Kidney (tissue), 14 donors: ENCODE measurements around the gene EXOSC1. TPM values are rescaled to one million over a fixed set of nuclear protein-coding genes. Genes with fewer than 3 reads are reported as not detected.

Experiments
- DNase-seq, 5 donors: peaks; one replicate each; pipeline ENCODE4 v3.0.0-alpha.2; 2013 to 2020
- FAIRE-seq: peaks from 2 replicates; lab custom pipeline; 2012; peaks lifted over from hg19 to GRCh38; lab: Jason Lieb, UNC
- H3K27ac ChIP-seq, 2 donors: one replicate each; pipeline ENCODE4 v1.7.0; 2013; ENCODE audit warnings: low read depth in 2 of 2, low read length in 2 of 2, inconsistent platforms in 1 of 2
- H3K27me3 ChIP-seq: one replicate; pipeline ENCODE4 v1.7.1; 2013; ENCODE audit warnings: low read length, inconsistent platforms; ENCODE audit not compliant: control insufficient read depth, insufficient read depth
- H3K36me3 ChIP-seq, 3 donors: one replicate each; pipeline versions ENCODE4 v1.7.0 to v1.7.1; 2013; ENCODE audit warnings: low read length in 3 of 3, control low read depth in 1 of 3, inconsistent platforms in 1 of 3; ENCODE audit not compliant: insufficient read depth in 3 of 3, control insufficient read depth in 2 of 3
- H3K4me1 ChIP-seq, 3 donors: one replicate each; pipeline versions ENCODE4 v1.7.0 to v1.7.1; 2013; ENCODE audit warnings: low read length in 3 of 3, inconsistent platforms in 1 of 3, low read depth in 1 of 3; ENCODE audit not compliant: control insufficient read depth in 2 of 3, insufficient read depth in 2 of 3
- H3K4me3 ChIP-seq, 3 donors: one replicate each; pipeline versions ENCODE4 v1.7.0 to v1.8.1; 2013; ENCODE audit warnings: low read length in 3 of 3, control low read depth in 1 of 3, inconsistent platforms in 1 of 3
- H3K9ac ChIP-seq, 3 donors: one replicate each; pipeline versions ENCODE4 v1.7.0 to v1.7.1; 2013; ENCODE audit warnings: low read length in 3 of 3, control low read depth in 1 of 3, inconsistent platforms in 1 of 3
- H3K9me3 ChIP-seq, 3 donors: one replicate each; pipeline versions ENCODE4 v1.7.0 to v1.7.1; 2013; ENCODE audit warnings: low read length in 3 of 3, control low read depth in 1 of 3, inconsistent platforms in 1 of 3; ENCODE audit not compliant: control insufficient read depth in 2 of 3, insufficient read depth in 1 of 3
- intact Hi-C: fragments of 100-400 bp; cut with DNase I; formaldehyde crosslinking; loops from one replicate; pipeline ENCODE4 v1.11.1; 2022
- polyA plus RNA-seq: library from polyadenylated mRNA; stranded (reverse); fragments of 350-450 nt; fragmentation: Illumina TruSeq; extraction: RNeasy Lipid Tissue Mini Kit (QIAGEN cat#74804); gene quantifications from one replicate; pipeline ENCODE4 v1.2.3, GENCODE V29; 2014; ENCODE audit warnings: low read depth, low replicate concordance; ENCODE audit not compliant: insufficient read depth
- total RNA-seq: library from RNA; stranded (reverse); fragmentation: NEBNext Ultra II Directional; extraction: Animal tissue kit (Norgen Biotek cat#: 25700); gene quantifications from one replicate; pipeline ENCODE4 v1.2.1, GENCODE V29; 2021
- TF ChIP-seq, protein P1 (sequence below): IDR thresholded peaks from 3 replicates; pipeline ENCODE4 v1.5.1; 2012; ENCODE audit warnings: mild to moderate bottlenecking, moderate library complexity, borderline replicate concordance; ENCODE audit not compliant: insufficient read depth; ENCODE audit errors: extremely low read depth
- donor health status: control.
- donor health status: control.
- donor health status: control.
- donor health status: control.
- donor health status: control.
- donor health status: DM: yes; HTN: yes; CAD: no.
- donor health status: Normal renal cell carcinoma (clear cell type).

Gene EXOSC1
- total and polyA plus RNA-seq, 2 donors from 2014 or later = 28.8 to 40.9 TPM

DNA sequence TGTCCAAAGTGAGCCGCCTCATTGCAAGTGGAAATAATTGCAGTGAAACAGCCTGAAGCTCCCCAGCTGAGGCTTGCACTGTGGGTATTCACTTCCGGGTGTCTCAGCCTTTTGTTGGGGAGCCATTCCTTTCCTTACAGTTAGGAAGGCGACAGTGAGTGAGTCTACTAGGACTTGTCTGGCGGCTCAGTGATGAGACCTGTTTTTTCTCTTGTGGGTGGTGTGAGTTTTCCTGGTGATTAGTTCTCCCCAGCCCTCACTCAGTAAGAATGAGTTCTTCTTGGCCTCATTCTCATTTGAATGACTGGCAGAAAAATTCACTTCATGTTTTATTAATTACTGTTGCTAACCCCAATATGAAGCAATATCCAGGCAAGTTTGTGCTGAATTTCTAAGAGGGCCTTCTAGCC is 17.2 kb downstream of the EXOSC1 start:
- H3K27ac ChIP-seq = no peak overlapping the region
- TF ChIP-seq, protein P1, sequence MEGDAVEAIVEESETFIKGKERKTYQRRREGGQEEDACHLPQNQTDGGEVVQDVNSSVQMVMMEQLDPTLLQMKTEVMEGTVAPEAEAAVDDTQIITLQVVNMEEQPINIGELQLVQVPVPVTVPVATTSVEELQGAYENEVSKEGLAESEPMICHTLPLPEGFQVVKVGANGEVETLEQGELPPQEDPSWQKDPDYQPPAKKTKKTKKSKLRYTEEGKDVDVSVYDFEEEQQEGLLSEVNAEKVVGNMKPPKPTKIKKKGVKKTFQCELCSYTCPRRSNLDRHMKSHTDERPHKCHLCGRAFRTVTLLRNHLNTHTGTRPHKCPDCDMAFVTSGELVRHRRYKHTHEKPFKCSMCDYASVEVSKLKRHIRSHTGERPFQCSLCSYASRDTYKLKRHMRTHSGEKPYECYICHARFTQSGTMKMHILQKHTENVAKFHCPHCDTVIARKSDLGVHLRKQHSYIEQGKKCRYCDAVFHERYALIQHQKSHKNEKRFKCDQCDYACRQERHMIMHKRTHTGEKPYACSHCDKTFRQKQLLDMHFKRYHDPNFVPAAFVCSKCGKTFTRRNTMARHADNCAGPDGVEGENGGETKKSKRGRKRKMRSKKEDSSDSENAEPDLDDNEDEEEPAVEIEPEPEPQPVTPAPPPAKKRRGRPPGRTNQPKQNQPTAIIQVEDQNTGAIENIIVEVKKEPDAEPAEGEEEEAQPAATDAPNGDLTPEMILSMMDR = no peak
- no peaks in the 10 kb centered on the region for H3K9me3 ChIP-seq
- intact Hi-C loops = no loop called here
- H3K4me1 ChIP-seq = peaks cover 0 to 15% (median 7%) of the 10 kb centered on the region in 3 donors
- no peak overlapping the region for H3K9ac ChIP-seq
- H3K27me3 ChIP-seq = no peaks in the 10 kb centered on the region
- peaks cover 11 to 22% (median 15%) of the 10 kb centered on the region in 3 donors for H3K36me3 ChIP-seq
- no peak overlapping the region for H3K4me3 ChIP-seq
- FAIRE-seq (no peak), DNase-seq (no peak)

DNA sequence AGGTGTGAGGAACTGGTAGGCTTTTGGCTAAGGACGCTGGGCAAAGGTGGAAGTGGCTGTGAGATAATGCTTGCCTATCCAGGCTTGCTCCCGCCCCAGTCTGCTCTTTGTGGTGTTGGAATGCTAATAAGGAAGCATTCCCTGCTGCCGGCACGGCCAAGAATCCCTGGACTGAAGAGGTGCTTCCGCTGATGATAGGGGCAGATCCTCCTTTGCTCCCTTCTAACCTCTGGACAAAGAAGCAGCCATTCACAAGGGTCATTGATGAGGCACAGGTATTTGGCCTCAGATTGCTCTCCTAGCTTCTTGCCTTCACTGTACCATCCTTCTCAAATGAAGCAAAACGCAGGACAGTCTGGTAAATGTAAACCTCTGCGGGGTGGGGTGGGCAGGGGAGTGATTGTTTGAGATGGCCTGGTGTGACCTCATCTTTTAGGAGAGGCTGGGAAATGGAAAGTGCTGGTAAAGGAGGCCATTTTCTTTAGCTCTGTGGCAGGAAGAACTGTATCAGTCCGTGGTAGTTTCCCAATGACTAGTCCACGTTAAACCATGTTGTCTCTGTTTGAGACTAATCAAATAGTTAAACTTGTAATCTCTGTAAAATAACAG is 18.1 kb downstream of the EXOSC1 start:
- Histone ChIP-seq H3K4me1 (peaks cover 0 to 15% (median 7%) of the 10 kb centered on the region in 3 donors), H3K27me3 (no peaks in the 10 kb centered on the region), H3K27ac (peak overlapping the region; percentile 34 to 53), H3K4me3 (peak overlapping the region; percentile 81 to 94 (median 85)), H3K9me3 (no peaks in the 10 kb centered on the region), H3K36me3 (peaks cover 9 to 20% (median 12%) of the 10 kb centered on the region in 3 donors), H3K9ac (peak overlapping the region; percentile 27 to 75 (median 75))
- FAIRE-seq (no peak), DNase-seq (peak in 3 of 5 donors; percentile 30 to 67 (median 62))
- intact Hi-C loops = no loop called here
- TF ChIP-seq, protein P1 = no peak

DNA sequence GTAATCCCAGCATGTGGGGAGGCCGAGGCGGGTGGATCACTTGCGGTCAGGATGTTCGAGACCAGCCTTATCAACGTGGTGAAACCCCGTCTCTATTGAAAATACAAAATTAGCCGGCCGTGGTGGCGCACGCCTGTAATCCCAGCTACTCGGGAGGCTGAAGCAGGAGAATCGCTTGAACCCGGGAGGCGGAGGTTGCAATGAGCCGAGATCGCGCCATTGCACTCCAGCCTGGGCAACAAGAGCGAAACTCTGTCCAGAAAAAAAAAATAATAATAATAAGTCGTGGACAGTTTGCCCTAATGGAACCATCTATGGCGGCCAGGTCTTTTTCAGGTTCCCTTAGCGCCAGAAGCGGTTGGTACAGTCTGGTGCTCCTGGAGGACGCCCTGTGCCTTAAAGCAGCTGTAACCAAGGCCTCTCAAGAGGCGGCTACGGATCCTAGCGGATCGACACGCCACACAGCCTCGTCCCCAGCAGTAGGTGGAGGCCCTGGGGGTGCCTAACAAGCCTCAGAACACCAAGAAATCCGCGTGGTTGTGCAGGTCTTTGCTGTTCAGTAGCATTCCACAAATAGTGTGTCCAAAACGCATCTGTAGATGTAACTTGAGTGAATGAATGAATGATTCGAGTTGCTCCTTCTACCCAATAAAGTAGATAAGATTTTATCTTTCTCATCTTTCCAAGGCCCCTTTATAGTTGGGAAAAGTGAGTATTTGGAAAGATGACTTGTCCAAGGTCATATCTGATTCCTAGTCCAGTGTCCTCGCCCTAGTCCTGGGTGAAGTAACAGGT is 18.8 kb downstream of the EXOSC1 start:
- H3K4me3 ChIP-seq = peak overlapping the region; percentile 81 to 94 (median 85)
- H3K4me1 ChIP-seq = peaks cover 0 to 15% (median 7%) of the 10 kb centered on the region in 3 donors
- peak overlapping the region; percentile 83 to 86 for H3K27ac ChIP-seq
- H3K27me3 ChIP-seq = no peaks in the 10 kb centered on the region
- H3K9ac ChIP-seq = peak overlapping the region; percentile 27 to 75 (median 75)
- intact Hi-C loops = no loop called here
- TF ChIP-seq, protein P1 = no peak
- H3K9me3 ChIP-seq = no peaks in the 10 kb centered on the region
- H3K36me3 ChIP-seq = peaks cover 9 to 20% (median 12%) of the 10 kb centered on the region in 3 donors
- no peak for FAIRE-seq
- peak in 3 of 5 donors; percentile 32 to 71 (median 52) for DNase-seq
